Right ventricle myocardium inferior (tissue), 1 donor: ENCODE results near the gene ADISSP. TPM values are rescaled to one million over a fixed set of nuclear protein-coding genes. Genes with fewer than 3 reads are reported as not detected.

Source experiments
- ATAC-seq: fragments of 200-7000 bp; cut with Tn5 transposase; one replicate; pipeline ENCODE4 v1.9.1; 2020; ENCODE audit warnings: mild to moderate bottlenecking, moderate library complexity
- DNase-seq: peaks from one replicate; pipeline ENCODE4 v3.0.0; 2021; ENCODE audit errors: missing footprints
- intact Hi-C: fragments of 100-400 bp; cut with DNase I; formaldehyde crosslinking; loops from one replicate; pipeline ENCODE4 v1.11.0; 2022
- total RNA-seq: library from RNA; stranded (reverse); fragmentation: NEBNext Ultra II Directional; extraction: Animal tissue kit (Norgen Biotek cat#: 25700); gene quantifications from one replicate; pipeline ENCODE4 v1.2.1, GENCODE V29; 2021
- donor health status: DM: no; HTN: yes; CAD: no; lungs with severe emphysema.

The ADISSP gene
- total RNA-seq, 1 donor from 2014 or later = 14.6 TPM

GRCh38 chr20:3784863-3785239, 17.3 kb upstream of the ADISSP start:
- DNase-seq = peak; percentile 14
- intact Hi-C loops = no loop called here
- ATAC-seq = no peak

- ATAC-seq (no peak), DNase-seq (peak; percentile 64)
- intact Hi-C loops = no loop called here
Measured at GRCh38 chr20:3784216-3784853, 16.8 kb upstream of the ADISSP start.

- peak; percentile 11 for DNase-seq
- intact Hi-C loops = no loop called here
Measured at GRCh38 chr20:3783511-3784195, 16.1 kb upstream of the ADISSP start.

GRCh38 chr20:3783068-3783489, 15.5 kb upstream of the ADISSP start:
- no peak for ATAC-seq
- peak; percentile 39 for DNase-seq
- intact Hi-C loops = no loop called here

More at GRCh38 chr20:3783511-3784195, 16.1 kb upstream of the ADISSP start:
- ATAC-seq = no peak

- intact Hi-C loops = no loop called here
Measured at GRCh38 chr20:3782597-3782996, 15.0 kb upstream of the ADISSP start.

GRCh38 chr20:3781153-3781910, 13.8 kb upstream of the ADISSP start, which contains the start of gene SPEF1:
SPEF1 (minus strand) TSS chr20:3781448; CDS start chr20:3781287, 161 bp downstream.
- ATAC-seq (peak; percentile 80), DNase-seq (peak; percentile 82)
- intact Hi-C loops = loop anchor here (2.0 kb wide), 1 partner anchor 73 kb away; no protein-coding TSS in a partner anchor

More at GRCh38 chr20:3782597-3782996, 15.0 kb upstream of the ADISSP start:
- no peak for ATAC-seq
- DNase-seq = peak; percentile 6

- no peak for ATAC-seq
- intact Hi-C loops = no loop called here
- DNase-seq = no peak
Measured at GRCh38 chr20:3778976-3779375, 11.4 kb upstream of the ADISSP start.

- DNase-seq (peak; percentile 88), ATAC-seq (peak; percentile 73)
- intact Hi-C loops = no loop called here
Measured at GRCh38 chr20:3777716-3778629, 10.4 kb upstream of the ADISSP start.

- intact Hi-C loops = no loop called here
- ATAC-seq (no peak), DNase-seq (no peak)
Measured at GRCh38 chr20:3777381-3777715, 9.8 kb upstream of the ADISSP start.

- ATAC-seq (no peak), DNase-seq (no peak)
- intact Hi-C loops = no loop called here
Measured at GRCh38 chr20:3775457-3776108, 8.0 kb upstream of the ADISSP start.

- intact Hi-C loops = no loop called here
- DNase-seq (no peak), ATAC-seq (no peak)
Measured at GRCh38 chr20:3771552-3772058, 4.1 kb upstream of the ADISSP start.

GRCh38 chr20:3768342-3769130, 983 bp upstream of the ADISSP start:
- intact Hi-C loops = loop anchor here (2.0 to 5.0 kb wide), 2 partner anchors 52 to 91 kb away; no protein-coding TSS in a partner anchor
- DNase-seq (peak; percentile 89), ATAC-seq (peak; percentile 56)

GRCh38 chr20:3767110-3767426, 485 bp downstream of the ADISSP start:
- intact Hi-C loops = loop anchor here (5.0 kb wide), 1 partner anchor 90 kb away; no protein-coding TSS in a partner anchor
- peak; percentile 59 for DNase-seq
- no peak for ATAC-seq

GRCh38 chr20:3766422-3767109, 987 bp downstream of the ADISSP start:
- no peak for ATAC-seq
- DNase-seq = peak; percentile 55
- intact Hi-C loops = loop anchor here (5.0 kb wide), 1 partner anchor 89 kb away; no protein-coding TSS in a partner anchor

- intact Hi-C loops = loop anchor here (5.0 kb wide), 1 partner anchor 88 kb away; no protein-coding TSS in a partner anchor
- ATAC-seq (no peak), DNase-seq (peak; percentile 61)
Measured at GRCh38 chr20:3765171-3765882, 2.2 kb downstream of the ADISSP start.

- DNase-seq (peak; percentile 1), ATAC-seq (no peak)
- intact Hi-C loops = loop anchor here (5.0 kb wide), 1 partner anchor 87 kb away; no protein-coding TSS in a partner anchor
Measured at GRCh38 chr20:3764659-3765058, 2.9 kb downstream of the ADISSP start.
